Stimulated activated CD4-positive, alpha-beta T cell treated with anti-CD3 and anti-CD28 coated beads, Interleukin-15, amount 100 ng/mL, for 48 hours (primary cell): ENCODE measurements around the gene PLA2G10.
A peak's percentile ranks its signal among the peaks of the same experiment; 100 is the strongest.
"Not testable (repeated sequence)": the region's sequence is repeated elsewhere in the genome, so short reads cannot be mapped to it uniquely, and the experiment has no call there.

Experiments
- DNase-seq, 2 donors: peaks; one replicate each; pipeline ENCODE4 v3.0.0-alpha.2; 2020; ENCODE audit warnings: low read depth in 2 of 2

PLA2G10 gene

GRCh38 chr16:14667347-14668266 lies 26.5 kb downstream of the PLA2G10 start:
- DNase-seq: no peak

GRCh38 chr16:14658063-14658462 lies 36.0 kb downstream of the PLA2G10 start:
- no peak for DNase-seq

- DNase-seq: no peak
Observed at GRCh38 chr16:14652726-14653125, 41.4 kb downstream of the PLA2G10 start.

GRCh38 chr16:14650629-14651028 lies 43.5 kb downstream of the PLA2G10 start:
- no peak for DNase-seq

GRCh38 chr16:14649816-14650215 lies 44.3 kb downstream of the PLA2G10 start:
- no peak for DNase-seq

GRCh38 chr16:14641926-14642325 lies 52.2 kb downstream of the PLA2G10 start:
- no peak for DNase-seq

GRCh38 chr16:14641206-14641605 lies 52.9 kb downstream of the PLA2G10 start:
- DNase-seq: no peak

- DNase-seq: no peak
Observed at GRCh38 chr16:14640538-14640937, 53.6 kb downstream of the PLA2G10 start.

- not testable (repeated sequence) for DNase-seq
Observed at GRCh38 chr16:14636951-14637240, 57.2 kb downstream of the PLA2G10 start.

- not testable (repeated sequence) for DNase-seq
Observed at GRCh38 chr16:14636179-14636950, 57.7 kb downstream of the PLA2G10 start.

- DNase-seq: no peak
Observed at GRCh38 chr16:14635395-14636165, 58.5 kb downstream of the PLA2G10 start.

- DNase-seq: no peak
Observed at GRCh38 chr16:14634389-14634725, 59.8 kb downstream of the PLA2G10 start.

GRCh38 chr16:14632693-14633569 lies 61.2 kb downstream of the PLA2G10 start, which contains the start of gene BFAR:
Gene BFAR, plus strand, starts transcription at chr16:14632951. Its CDS starts 11,396 bp downstream, at chr16:14644347.
- peak; percentile 98 to 99 for DNase-seq

- DNase-seq: not testable (repeated sequence)
Observed at GRCh38 chr16:14630620-14631330, 63.3 kb downstream of the PLA2G10 start.

- DNase-seq: peak; percentile 96 to 98
Observed at GRCh38 chr16:14629919-14630619, 64.0 kb downstream of the PLA2G10 start, which contains the start of gene PARN. Gene PARN, minus strand, starts transcription at chr16:14630260. Its CDS starts 135 bp downstream, at chr16:14630125.

- no peak for DNase-seq
Observed at GRCh38 chr16:14629612-14629918, 64.5 kb downstream of the PLA2G10 start.

- no peak for DNase-seq
Observed at GRCh38 chr16:14628806-14629611, 65.1 kb downstream of the PLA2G10 start.

GRCh38 chr16:14627078-14627477 lies 67.0 kb downstream of the PLA2G10 start:
- no peak for DNase-seq
